Testis (tissue), 2 donors: Measurements from ENCODE around the gene CALHM3.

Experiments
- CTCF ChIP-seq, 3 experiments: fragments of 450-650 bp in 2 of 3; fragments of 200-600 bp in 1 of 3; sonication (generic) in 1 of 3; IDR thresholded peaks; one replicate each; pipeline ENCODE4 v1.5.1; 2016 to 2019; ENCODE audit warnings: antibody characterized with exemption in 3 of 3, mild to moderate bottlenecking in 2 of 3, moderate library complexity in 1 of 3
- POLR2A ChIP-seq: fragments of 450-650 bp; IDR thresholded peaks from one replicate; pipeline ENCODE4 v1.6.1; 2017; ENCODE audit warnings: antibody characterized with exemption, mild to moderate bottlenecking, moderate library complexity

- no peak for TF ChIP-seq CTCF (IDR thresholded peaks at IDR 0.05)
- no peak for TF ChIP-seq POLR2A
These were observed 39.3 kb downstream of the CALHM3 start for GRCh38 chr10:103439776-103440175.
